ENCODE data around the gene USF1.

DNA sequence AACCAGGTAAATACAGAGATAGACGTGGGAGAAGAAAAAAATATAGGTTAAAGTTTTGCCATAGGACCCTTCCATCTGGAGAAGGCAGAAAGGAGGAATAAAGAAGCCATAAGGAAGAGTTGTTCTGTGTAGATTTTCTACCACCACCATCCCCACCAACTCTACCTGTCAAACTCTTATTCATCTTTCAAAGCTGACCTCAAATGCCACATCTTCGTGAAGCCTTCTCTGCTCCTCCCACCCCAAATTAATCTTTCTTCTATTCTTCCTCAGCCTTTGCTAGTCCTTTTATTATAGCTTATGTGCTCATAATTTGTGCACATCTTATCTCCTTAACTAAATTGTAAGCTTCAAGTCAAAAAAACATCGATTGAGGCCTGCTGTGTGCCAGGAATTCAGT, 44.8 kb upstream of the USF1 start:
- TF ChIP-seq, protein P1, sequence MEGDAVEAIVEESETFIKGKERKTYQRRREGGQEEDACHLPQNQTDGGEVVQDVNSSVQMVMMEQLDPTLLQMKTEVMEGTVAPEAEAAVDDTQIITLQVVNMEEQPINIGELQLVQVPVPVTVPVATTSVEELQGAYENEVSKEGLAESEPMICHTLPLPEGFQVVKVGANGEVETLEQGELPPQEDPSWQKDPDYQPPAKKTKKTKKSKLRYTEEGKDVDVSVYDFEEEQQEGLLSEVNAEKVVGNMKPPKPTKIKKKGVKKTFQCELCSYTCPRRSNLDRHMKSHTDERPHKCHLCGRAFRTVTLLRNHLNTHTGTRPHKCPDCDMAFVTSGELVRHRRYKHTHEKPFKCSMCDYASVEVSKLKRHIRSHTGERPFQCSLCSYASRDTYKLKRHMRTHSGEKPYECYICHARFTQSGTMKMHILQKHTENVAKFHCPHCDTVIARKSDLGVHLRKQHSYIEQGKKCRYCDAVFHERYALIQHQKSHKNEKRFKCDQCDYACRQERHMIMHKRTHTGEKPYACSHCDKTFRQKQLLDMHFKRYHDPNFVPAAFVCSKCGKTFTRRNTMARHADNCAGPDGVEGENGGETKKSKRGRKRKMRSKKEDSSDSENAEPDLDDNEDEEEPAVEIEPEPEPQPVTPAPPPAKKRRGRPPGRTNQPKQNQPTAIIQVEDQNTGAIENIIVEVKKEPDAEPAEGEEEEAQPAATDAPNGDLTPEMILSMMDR (optimal IDR thresholded peaks at IDR 0.05 in 1 of 3, IDR thresholded peaks at IDR 0.05 in 1 of 3, conservative IDR thresholded peaks at IDR 0.05 in 1 of 3; ENCODE audit: extremely low read depth in 1 of 3, insufficient read depth in 2 of 3, low read length in 3 of 3): no peak
- TF ChIP-seq EZH2 (IDR thresholded peaks at IDR 0.05; ENCODE audit: low read length): no peak

All from keratinocyte (primary cell).